HG03565 (cell line): ENCODE data around the gene RNF220.

Experiments
- ATAC-seq: cut with Tn5 transposase; IDR thresholded peaks from one replicate; pipeline ENCODE4 v1.9.1; 2021; ENCODE audit warnings: mild to moderate bottlenecking, moderate library complexity; ENCODE audit not compliant: unreplicated experiment

Gene RNF220

GRCh38 chr1:44575396-44575795, 170.3 kb downstream of the RNF220 start:
- no peak for ATAC-seq

DNA sequence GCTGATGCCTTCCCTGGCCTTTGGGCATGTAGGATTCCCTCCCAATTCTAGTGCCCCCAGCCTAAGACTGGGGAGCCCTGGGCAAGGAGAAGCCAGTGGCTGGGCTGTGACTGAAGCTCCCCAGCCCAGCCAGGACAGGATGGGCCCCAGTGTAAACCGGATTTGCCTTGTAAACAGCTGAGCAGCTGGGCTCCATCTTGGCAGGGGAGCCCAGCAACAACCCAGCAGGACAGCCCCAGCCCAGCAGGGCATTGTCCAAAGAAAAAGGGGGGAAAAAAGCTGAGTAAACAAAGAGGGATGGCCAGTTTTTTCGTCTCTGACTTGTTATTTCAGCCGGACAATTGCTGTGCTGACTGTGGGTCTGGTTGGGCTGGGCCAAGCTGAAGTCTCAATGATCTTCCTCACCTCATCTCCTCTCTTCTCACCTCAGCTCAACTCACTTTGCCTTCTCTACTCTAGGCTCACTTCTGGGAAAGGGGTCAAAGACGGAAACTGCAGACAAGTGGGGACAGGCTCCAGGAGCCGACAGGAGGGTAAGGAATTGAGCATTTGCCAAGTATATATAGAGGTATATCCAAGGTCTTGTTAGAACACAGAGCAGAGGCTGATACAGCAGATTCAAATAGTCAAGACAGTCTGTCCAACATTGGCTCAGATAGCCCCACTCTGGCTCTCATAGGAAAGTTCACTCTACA, 171.5 kb downstream of the RNF220 start:
- ATAC-seq: no peak

DNA sequence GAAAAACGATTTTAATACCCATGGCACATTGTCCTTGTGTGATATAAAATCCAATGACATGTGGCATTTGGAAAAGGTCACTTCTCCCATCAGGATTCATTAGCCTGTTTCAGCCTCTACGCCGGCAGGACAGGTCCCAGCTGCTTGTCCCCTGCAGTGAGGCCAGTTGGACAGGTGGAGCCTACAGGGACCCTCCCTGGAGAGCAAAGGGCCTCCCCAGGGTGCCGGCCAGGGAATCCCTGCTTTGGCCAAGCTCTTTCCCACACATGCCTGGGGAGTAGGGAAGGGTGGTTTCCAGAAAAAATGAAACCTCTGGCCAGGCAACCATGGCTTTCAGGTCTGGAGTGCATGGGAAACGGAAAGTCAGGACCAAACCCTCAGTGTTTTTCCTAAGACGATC, 176.2 kb downstream of the RNF220 start:
- ATAC-seq: no peak

- ATAC-seq: no peak
Observed at GRCh38 chr1:44584167-44584566, 179.1 kb downstream of the RNF220 start.

DNA sequence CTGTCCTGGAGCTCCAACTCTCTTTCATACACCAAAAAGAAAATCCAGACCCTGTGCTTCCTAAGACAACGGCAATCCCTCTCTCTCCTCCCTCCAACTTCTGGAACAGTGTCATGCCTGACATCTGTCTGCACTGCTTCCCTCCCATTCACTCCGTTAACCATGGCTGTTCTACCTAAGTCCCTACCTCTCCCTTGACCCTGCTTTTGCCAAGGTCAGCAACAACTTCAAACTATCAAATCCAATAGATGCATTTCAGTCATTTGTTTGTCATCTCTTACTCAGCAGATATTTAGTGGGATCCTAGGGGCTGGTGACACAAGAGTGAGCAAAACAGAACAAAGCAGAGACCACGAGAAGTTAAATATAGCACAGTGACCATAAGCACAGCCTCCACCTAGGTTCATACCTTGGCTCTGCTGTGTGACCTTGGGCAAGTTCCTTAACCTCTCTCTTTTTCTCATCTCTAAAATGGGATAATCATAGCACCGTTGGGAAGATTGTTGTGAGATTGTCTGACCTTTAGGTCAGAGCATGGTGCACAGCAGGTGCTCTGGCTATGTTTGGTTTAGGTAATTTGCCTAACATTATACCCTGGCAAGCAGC, 180.4 kb downstream of the RNF220 start:
- ATAC-seq: no peak

GRCh38 chr1:44587796-44588460, 182.9 kb downstream of the RNF220 start:
- ATAC-seq: no peak

DNA sequence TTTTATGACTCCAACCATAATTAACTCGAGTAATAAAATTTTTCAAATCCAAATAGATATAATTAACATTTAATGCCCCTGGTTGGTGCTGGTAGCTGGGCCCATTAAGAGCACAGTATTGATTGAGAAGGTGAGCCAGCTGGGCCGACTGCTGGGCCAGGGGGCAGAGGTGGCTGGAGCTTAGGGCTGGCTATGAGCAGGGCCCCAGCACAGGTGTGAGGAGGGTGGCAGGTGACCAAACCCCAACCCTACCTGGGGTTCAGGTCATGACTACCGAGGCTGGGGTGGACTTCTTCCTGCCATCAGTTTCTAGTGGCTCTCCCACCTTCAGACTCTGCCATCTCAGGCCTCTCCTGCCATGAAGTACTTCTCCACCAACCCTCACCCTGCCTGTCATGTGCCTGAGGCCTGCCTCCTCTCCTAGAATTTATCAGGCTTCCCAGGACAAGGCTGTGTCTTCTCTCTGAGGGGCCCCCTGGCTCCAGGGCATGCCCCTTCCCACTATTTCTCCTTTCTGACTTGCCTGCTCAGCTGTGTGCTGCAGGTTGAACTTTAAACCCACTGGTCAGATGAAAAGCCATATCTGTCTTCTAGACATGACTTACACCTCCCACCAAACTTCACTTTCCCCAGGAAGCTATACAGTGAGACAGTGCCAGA, 183.6 kb downstream of the RNF220 start:
- no peak for ATAC-seq

GRCh38 chr1:44590475-44590874, 185.4 kb downstream of the RNF220 start:
- ATAC-seq: no peak

DNA sequence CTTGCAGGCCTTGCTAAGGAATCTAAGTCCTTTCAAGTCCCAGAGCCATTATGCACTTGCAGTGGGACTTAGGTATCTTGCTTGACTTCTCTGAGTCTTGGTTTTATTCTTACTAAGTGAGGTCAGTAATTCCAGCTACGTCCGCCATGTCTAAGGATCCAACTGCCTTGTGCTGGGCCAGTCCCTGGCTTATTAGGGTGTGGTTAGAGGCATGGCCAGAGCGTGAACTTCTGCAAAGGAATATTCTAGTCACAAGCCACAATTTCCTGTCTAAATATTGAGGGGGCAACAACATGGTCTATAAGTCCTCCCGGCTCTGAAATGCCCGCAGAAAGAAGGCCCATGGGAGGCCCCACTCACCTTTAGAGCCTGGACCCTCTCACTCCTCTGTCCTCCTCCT, 186.3 kb downstream of the RNF220 start:
- no peak for ATAC-seq

- ATAC-seq: no peak
Observed at GRCh38 chr1:44592208-44593145, 187.4 kb downstream of the RNF220 start.

- no peak for ATAC-seq
Observed at GRCh38 chr1:44594353-44594752, 189.3 kb downstream of the RNF220 start.

- ATAC-seq: no peak
Observed at GRCh38 chr1:44594871-44595735, 190.0 kb downstream of the RNF220 start.

- ATAC-seq: no peak
Observed at GRCh38 chr1:44596511-44596910, 191.5 kb downstream of the RNF220 start.

- ATAC-seq: no peak
Observed at GRCh38 chr1:44598167-44598566, 193.1 kb downstream of the RNF220 start.

GRCh38 chr1:44602634-44603628, 197.9 kb downstream of the RNF220 start:
- ATAC-seq: no peak

DNA sequence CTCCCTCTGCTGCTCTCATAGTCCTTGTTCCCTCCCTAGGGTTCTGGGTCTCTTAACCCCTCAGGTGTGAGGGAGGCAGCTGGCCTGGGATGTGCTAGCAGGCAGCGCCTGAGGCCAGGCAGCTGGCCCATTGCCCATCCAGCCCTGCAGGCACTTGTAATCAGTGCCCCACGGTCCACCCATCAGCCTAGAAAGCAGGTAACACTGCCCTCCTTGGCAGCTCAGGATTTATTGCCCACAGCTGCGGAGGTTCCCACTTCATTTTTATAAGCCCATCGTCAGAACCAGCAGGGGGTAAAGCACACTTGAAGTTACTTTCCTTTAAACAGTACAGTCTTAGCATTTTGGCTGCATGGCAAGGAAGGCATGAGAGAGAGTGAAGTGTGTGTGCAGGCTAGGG, 198.7 kb downstream of the RNF220 start:
- no peak for ATAC-seq

- ATAC-seq: no peak
Observed at GRCh38 chr1:44604157-44604955, 199.3 kb downstream of the RNF220 start.
